Activated CD4-positive, alpha-beta T cell treated with anti-CD3 and anti-CD28 coated beads for 4 hours (primary cell): Measurements from ENCODE around the gene ALPK1.
"Not testable (repeated sequence)": the region's sequence is repeated elsewhere in the genome, so short reads cannot be mapped to it uniquely, and the experiment has no call there.

Source experiments
- DNase-seq, 2 donors: peaks; one replicate each; pipeline ENCODE4 v3.0.0-alpha.2; 2020

The ALPK1 gene

DNA sequence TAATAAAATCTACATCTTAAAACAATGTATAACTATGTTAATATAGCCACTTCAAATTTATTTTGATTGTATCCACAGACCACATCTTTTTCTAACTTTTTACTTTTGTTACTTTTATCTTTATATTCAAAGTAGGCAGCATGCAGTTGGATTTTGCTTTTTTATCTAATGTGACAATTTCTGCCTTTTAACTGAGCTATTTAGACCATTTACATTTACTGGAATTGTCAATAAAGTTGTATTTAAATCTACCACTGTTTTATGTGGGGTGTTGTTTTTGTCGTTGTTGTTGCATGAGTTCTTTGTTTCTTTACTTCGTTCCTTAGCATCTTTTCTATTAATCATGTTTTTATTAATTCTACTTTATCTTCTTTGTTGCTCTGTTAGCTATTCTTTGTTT lies 176.8 kb downstream of the ALPK1 start:
- DNase-seq: no peak

DNA sequence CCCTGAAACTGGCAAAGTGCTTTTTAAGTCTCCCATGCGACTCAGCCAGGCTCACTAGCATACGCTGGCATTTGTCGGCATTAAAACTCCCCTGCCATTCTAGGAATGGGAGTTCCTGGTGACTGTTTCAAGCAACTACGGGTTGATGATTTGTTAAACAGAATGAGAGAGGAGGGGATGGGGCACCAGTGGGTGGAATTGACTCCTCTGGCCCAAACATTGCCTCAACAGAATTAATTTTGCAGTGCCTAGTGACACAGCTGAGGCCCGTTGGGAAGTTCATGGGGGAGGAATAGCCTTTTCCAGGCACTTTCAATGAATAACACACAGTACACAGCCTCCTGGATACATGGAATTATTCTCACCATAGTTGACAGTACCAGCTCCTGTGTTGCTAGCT lies 188.8 kb downstream of the ALPK1 start:
- no peak for DNase-seq

DNA sequence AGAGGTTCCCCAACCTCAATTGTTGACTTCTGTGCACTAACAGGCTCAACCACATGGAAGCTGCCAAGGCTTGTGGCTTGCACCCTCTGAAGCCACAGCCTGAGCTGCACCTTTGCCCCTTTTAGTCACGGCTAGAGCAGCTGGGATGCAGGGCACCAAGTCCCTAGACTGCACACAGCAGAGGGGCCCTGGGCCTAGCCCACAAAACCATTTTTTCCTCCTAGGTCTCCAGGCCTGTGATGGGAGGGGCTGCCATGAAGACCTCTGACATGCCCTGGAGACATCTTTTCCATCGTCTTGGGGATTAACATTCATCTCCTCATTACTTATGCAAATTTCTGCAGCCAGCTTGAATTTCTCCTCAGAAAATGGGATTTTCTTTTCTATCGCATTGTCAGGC lies 193.6 kb downstream of the ALPK1 start:
- DNase-seq: not testable (repeated sequence)
